Lung (tissue), 12 donors: ENCODE measurements around the gene MRPL49. TPM values are rescaled to one million over a fixed set of nuclear protein-coding genes. Genes with fewer than 3 reads are reported as not detected.

ENCODE experiments used
- ATAC-seq: fragments of 200-7000 bp; cut with Tn5 transposase; one replicate; pipeline ENCODE4 v1.9.1; 2020; ENCODE audit warnings: moderate number of reproducible peaks; ENCODE audit not compliant: insufficient read depth, low FRiP score
- DNase-seq, 3 donors: peaks; one replicate each; pipeline ENCODE4 v3.0.0-alpha.2; 2013 to 2017
- H3K27ac ChIP-seq, 2 donors: one replicate each; pipeline ENCODE4 v1.5.1; 2013; ENCODE audit warnings: mild to moderate bottlenecking in 2 of 2, moderate library complexity in 2 of 2, control low read depth in 1 of 2, inconsistent platforms in 1 of 2, low read depth in 1 of 2, low read length in 1 of 2
- H3K27me3 ChIP-seq, 3 donors: one replicate each; pipeline ENCODE4 v1.5.1; 2013; ENCODE audit warnings: low read length in 2 of 3; ENCODE audit not compliant: control insufficient read depth in 3 of 3, insufficient read depth in 3 of 3
- H3K36me3 ChIP-seq, 4 donors: one replicate each; pipeline ENCODE4 v1.5.1; 2013; ENCODE audit warnings: low read length in 4 of 4, mild to moderate bottlenecking in 1 of 4, moderate library complexity in 1 of 4; ENCODE audit not compliant: control insufficient read depth in 4 of 4, insufficient read depth in 4 of 4
- H3K4me1 ChIP-seq, 5 donors: one replicate each; pipeline ENCODE4 v1.5.1; 2013; ENCODE audit warnings: low read length in 5 of 5, mild to moderate bottlenecking in 2 of 5, moderate library complexity in 1 of 5; ENCODE audit not compliant: control insufficient read depth in 5 of 5, insufficient read depth in 5 of 5
- H3K4me3 ChIP-seq: one replicate; pipeline ENCODE4 v1.5.1; 2013; ENCODE audit warnings: mild to moderate bottlenecking, control low read depth, moderate library complexity
- H3K9ac ChIP-seq, 2 donors: one replicate each; pipeline ENCODE4 v1.5.1; 2013; ENCODE audit warnings: low read length in 2 of 2, control low read depth in 1 of 2; ENCODE audit not compliant: insufficient read depth in 1 of 2
- H3K9me3 ChIP-seq, 4 donors: one replicate each; pipeline ENCODE4 v1.5.1; 2013; ENCODE audit warnings: low read length in 3 of 4, mild to moderate bottlenecking in 1 of 4, moderate library complexity in 1 of 4; ENCODE audit not compliant: control insufficient read depth in 4 of 4, insufficient read depth in 3 of 4
- WGBS, 2 donors: extraction: QIAGEN DNeasy Blood & Tissue Kit; methylation state at CpG; one replicate each; pipeline ENCODE4 v1.1.7; 2013; 5-methylcytosine and 5-hydroxymethylcytosine counted together
- polyA plus RNA-seq, 2 donors: library from polyadenylated mRNA; stranded (reverse); fragments of 200-250 nt; gene quantifications; one replicate each; pipeline ENCODE4 v1.2.1, GENCODE V29; 2013
- total RNA-seq, 2 donors: library from RNA; depleted of rRNA in 1 of 2; stranded (reverse); fragments of >200 nt in 1 of 2; gene quantifications; one replicate each; pipeline ENCODE4 v1.2.1, GENCODE V29; 2014 to 2021
- TF ChIP-seq, protein P1 (sequence below): IDR thresholded peaks from 2 replicates; pipeline ENCODE4 v1.5.1; 2012; ENCODE audit warnings: mild to moderate bottlenecking; ENCODE audit errors: control extremely low read depth, extremely low read depth
- donor health status: control.
- donor health status: control.
- donor health status: Bipolar disorder and iron deficiency.
- donor health status: healthy.
- donor health status: DM: yes; HTN: yes; CAD: no.

The MRPL49 gene
- total and polyA plus RNA-seq, 4 donors: 26.3 to 57.2 (median 39.9) TPM

DNA sequence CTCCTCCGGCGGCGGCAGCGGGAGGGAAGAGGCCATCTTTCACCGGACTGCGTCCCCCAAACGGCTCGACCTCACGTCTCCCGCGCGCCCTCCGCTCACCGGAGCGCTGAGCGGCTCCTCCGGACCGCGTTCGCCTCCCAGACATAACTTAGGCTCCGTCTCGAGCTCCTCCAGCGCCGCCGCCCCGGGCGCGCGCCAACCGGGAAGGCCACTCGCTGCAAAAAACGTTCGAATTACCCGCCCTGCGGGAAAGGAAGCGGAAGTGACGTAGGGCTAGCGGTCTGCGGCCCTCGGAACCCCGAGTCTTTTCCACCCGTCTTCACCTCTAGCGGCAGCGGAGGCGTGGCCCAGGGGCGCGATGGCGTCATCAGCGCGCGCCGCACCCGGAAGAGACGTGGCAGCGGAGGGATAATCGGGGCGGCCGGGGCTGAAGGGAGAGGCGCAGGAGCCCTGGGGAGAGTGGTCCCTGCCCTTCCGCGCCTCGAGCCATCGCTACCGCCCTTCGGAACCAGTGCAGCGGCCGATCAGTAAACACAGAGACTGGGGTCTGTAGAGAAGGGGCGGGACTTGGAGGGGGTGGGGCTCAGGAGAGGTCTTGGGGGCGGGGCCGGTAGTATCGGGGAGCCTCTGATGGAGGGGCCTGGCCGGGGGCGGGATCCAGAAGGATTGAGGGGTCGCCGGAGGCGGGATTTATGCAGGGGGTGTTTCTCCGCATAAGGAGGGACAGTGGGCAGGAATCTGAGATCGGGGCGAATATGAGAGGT, 38.1 kb upstream of the MRPL49 start, which contains the start of the genes CDCA5 and ZFPL1:
TSS of gene CDCA5 (minus strand) at position 207 of the 764 bp plus-strand sequence. CDS start at position 145, 62 bp downstream.
TSS of gene ZFPL1 (plus strand) at position 389 of the 764 bp plus-strand sequence. CDS start 477 bp downstream, outside the sequence.
- TF ChIP-seq, protein P1, sequence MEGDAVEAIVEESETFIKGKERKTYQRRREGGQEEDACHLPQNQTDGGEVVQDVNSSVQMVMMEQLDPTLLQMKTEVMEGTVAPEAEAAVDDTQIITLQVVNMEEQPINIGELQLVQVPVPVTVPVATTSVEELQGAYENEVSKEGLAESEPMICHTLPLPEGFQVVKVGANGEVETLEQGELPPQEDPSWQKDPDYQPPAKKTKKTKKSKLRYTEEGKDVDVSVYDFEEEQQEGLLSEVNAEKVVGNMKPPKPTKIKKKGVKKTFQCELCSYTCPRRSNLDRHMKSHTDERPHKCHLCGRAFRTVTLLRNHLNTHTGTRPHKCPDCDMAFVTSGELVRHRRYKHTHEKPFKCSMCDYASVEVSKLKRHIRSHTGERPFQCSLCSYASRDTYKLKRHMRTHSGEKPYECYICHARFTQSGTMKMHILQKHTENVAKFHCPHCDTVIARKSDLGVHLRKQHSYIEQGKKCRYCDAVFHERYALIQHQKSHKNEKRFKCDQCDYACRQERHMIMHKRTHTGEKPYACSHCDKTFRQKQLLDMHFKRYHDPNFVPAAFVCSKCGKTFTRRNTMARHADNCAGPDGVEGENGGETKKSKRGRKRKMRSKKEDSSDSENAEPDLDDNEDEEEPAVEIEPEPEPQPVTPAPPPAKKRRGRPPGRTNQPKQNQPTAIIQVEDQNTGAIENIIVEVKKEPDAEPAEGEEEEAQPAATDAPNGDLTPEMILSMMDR: no peak
- 0% methylated on average over 77 to 79 of the region's 79 CpGs for WGBS, 2 donors
- peak within 1 kb of the TSS; percentile 69 to 92 for H3K9ac ChIP-seq
- DNase-seq (peak; percentile 97 to 98 (median 97)), ATAC-seq (peak; percentile 93)
- H3K4me3 ChIP-seq: peak within 1 kb of the TSS; percentile 82
- H3K9me3 ChIP-seq: no peaks in the 10 kb centered on the region
- peak within 1 kb of the TSS; percentile 64 to 91 for H3K27ac ChIP-seq
- peaks cover 0 to 22% (median 8%) of the 10 kb centered on the region in 5 donors for H3K4me1 ChIP-seq
- H3K36me3 ChIP-seq: peaks cover under 1 to 34% (median 18%) of the 10 kb centered on the region in 4 donors
- H3K27me3 ChIP-seq: no peaks in the 10 kb centered on the region

DNA sequence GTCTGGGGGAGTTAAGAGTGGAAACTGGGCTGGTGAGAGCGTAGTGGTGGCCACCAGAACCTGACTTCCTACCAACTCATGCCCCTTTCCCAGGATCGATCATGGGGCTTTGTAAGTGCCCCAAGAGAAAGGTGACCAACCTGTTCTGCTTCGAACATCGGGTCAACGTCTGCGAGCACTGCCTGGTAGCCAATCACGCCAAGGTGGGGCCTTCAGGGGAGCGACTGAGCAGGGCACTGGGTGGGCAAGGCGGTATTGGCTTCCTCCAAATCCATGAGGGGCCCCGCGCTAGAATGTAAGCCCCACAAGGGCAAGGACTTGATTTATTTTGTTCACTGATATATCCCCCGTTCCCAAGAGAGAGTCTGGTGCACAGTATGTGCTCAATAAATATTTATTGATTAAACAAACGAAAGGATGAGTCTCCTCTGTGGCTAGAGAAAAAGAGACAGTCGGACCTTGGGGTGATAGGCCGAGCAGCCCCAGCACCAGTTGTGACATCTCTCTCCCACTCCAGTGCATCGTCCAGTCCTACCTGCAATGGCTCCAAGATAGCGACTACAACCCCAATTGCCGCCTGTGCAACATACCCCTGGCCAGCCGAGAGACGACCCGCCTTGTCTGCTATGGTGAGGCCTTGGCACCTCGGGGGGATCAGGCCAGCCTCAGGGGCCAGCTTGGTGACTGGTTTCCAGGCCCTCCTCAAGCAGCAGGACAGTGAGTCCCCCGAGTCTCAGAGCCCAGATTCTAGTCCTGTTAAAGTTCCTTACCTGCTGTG, 37.3 kb upstream of the MRPL49 start:
- DNase-seq (no peak), ATAC-seq (no peak)
- no peaks in the 10 kb centered on the region for H3K9me3 ChIP-seq
- WGBS, 2 donors: 46 to 50% methylated on average over 23 of the region's 23 CpGs
- H3K27me3 ChIP-seq: no peaks in the 10 kb centered on the region
- H3K4me3 ChIP-seq: peak overlapping the region; percentile 82
- peak overlapping the region; percentile 58 to 73 for H3K27ac ChIP-seq
- H3K4me1 ChIP-seq: peaks cover 0 to 22% (median 8%) of the 10 kb centered on the region in 5 donors
- TF ChIP-seq, protein P1: no peak
- H3K36me3 ChIP-seq: peaks cover 4 to 39% (median 17%) of the 10 kb centered on the region in 4 donors
- H3K9ac ChIP-seq: peak overlapping the region; percentile 69 to 92

DNA sequence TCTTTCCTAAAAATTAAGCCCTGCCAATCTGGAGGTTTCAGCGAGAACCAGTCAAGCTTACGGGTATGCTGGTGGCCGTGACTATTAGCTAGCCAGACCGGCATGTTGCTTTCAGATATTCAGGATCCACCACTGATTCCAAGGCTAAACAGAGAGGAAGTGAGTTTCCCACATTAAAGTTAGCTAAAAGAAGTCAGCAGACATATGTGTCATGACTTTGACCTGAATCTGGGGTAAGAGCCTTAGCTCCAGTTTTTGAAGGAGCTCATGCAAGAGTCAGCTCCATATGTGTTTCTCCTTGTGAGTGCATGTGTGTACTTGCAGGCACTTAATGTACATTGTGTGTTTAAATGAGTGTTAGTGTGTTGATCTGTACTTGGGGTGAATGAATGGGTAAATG, 36.7 kb upstream of the MRPL49 start:
- Histone ChIP-seq H3K9ac (no peak overlapping the region), H3K27me3 (no peaks in the 10 kb centered on the region), H3K27ac (no peak overlapping the region), H3K36me3 (peaks cover 4 to 39% (median 17%) of the 10 kb centered on the region in 4 donors), H3K4me3 (no peak overlapping the region), H3K4me1 (peaks cover 0 to 22% (median 8%) of the 10 kb centered on the region in 5 donors), H3K9me3 (no peaks in the 10 kb centered on the region)
- DNase-seq: no peak
- TF ChIP-seq, protein P1: no peak
- ATAC-seq: no peak
- 87 to 91% methylated on average over 4 of the region's 4 CpGs for WGBS, 2 donors
